GM12874 (cell line): Measurements from ENCODE around the gene PROM1.

Experiments
- CTCF ChIP-seq: IDR thresholded peaks from 2 replicates; pipeline ENCODE4 v1.5.1; 2011; ENCODE audit warnings: low read depth, mild to moderate bottlenecking, control low read depth, low read length, moderate library complexity; ENCODE audit not compliant: insufficient read depth

Gene PROM1

GRCh38 chr4:16124232-16124631, 40.4 kb upstream of the PROM1 start:
- TF ChIP-seq CTCF: no peak

GRCh38 chr4:16123356-16124084, 39.7 kb upstream of the PROM1 start:
- no peak for TF ChIP-seq CTCF

GRCh38 chr4:16122784-16123183, 39.0 kb upstream of the PROM1 start:
- no peak for TF ChIP-seq CTCF

GRCh38 chr4:16122308-16122711, 38.5 kb upstream of the PROM1 start:
- no peak for TF ChIP-seq CTCF

- no peak for TF ChIP-seq CTCF
These were observed 36.9 kb upstream of the PROM1 start for GRCh38 chr4:16120720-16121119.

GRCh38 chr4:16119981-16120380, 36.2 kb upstream of the PROM1 start:
- TF ChIP-seq CTCF: no peak

- no peak for TF ChIP-seq CTCF
These were observed 34.3 kb upstream of the PROM1 start for GRCh38 chr4:16118090-16118489.
